GM12864 (cell line): ENCODE data around the gene CABP4.

Experiments
- DNase-seq: peaks from one replicate; pipeline ENCODE4 v3.0.0-alpha.2; 2011; ENCODE audit warnings: low read depth
- H3K4me3 ChIP-seq: 2 replicates; pipeline ENCODE4 v1.5.1; 2011; ENCODE audit warnings: mild to moderate bottlenecking, low read depth, low read length, control low read depth
- CTCF ChIP-seq: IDR thresholded peaks from 2 replicates; pipeline ENCODE4 v1.5.1; 2011; ENCODE audit warnings: low read depth, mild to moderate bottlenecking, moderate library complexity, low read length, control low read depth, inconsistent platforms; ENCODE audit errors: missing control alignments

CABP4 gene

DNA sequence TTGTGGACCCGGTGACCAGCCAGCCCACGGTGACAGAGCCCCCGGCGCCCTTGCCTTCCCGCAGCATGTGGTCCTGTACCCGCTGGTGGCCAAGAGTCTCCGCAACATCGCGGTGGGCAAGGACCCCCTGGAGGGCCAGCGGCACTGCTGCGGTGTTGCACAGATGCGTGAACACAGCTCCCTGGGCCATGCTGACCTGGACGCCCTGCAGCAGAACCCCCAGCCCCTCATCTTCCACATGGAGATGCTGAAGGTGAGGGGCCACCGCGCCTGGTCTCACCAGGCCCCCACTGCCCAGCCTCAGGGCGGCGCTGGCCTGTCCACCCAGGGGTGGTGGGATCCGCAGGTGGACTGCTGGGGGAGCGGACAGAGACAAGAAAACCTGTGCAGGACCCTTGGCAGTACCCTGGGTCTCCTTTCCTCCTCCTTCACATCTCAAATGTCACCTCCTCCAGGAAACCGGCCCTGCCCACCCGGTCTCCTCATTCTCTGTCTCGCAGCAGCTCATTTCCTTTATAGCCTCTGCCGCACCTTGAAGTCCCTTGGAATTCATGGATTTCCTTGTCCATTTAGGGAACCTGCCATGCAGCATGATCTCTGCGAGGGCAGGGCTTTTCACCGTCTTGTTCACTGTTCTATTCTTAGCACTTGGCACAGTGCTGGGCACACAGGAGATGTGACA is 34.2 kb downstream of the CABP4 start:
- TF ChIP-seq CTCF, result no peak
- no peak overlapping the region for H3K4me3 ChIP-seq
- DNase-seq, result no peak

- no peak for DNase-seq
- TF ChIP-seq CTCF, result no peak
- H3K4me3 ChIP-seq, result no peak overlapping the region
Measured at GRCh38 chr11:67489885-67490726, 35.0 kb downstream of the CABP4 start.

- TF ChIP-seq CTCF, result no peak
- H3K4me3 ChIP-seq, result no peak overlapping the region
- DNase-seq, result no peak
Measured at GRCh38 chr11:67490727-67491065, 35.5 kb downstream of the CABP4 start.

DNA sequence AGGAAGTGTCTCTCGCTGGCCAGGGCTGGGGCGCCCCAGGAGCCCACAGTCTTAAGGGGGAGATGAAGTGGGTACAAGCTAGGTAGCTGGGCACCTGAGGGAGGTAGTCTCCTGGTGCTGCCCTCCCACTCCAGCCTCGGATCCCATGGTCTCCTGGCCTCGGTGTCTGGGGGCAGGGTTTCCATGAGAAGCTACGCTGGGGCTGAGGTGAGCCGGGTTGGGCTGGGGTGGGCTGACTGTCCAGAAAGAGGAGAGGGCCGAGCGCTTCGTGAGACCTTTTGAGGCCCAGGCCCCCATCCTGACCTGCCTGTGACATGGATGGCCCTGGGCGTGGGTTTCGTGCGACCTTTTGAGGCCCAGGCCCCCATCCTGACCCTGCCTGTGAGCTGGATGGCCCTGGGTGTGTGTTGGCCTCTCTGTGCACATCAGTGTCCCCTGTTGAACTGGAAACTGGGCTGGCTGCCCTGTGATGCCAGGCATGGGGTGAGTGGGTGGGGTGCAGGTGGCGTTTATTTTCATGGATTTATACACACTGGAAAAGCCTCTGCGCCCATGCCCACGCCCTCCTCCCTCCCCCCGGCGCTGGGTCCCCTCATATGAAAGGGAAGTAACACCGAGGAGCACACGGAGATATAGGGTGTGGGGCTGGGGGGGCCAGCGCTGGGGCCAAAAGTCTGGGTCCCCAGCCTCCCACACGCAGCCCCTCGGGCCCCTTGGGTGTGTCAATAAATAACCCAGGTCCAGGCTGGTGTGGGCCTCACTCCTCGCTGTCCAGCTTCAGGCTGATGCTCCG is 36.3 kb downstream of the CABP4 start:
- no peak for DNase-seq
- TF ChIP-seq CTCF, result no peak
- no peak overlapping the region for H3K4me3 ChIP-seq

GRCh38 chr11:67492069-67492727 is 37.0 kb downstream of the CABP4 start:
- no peak overlapping the region for H3K4me3 ChIP-seq
- no peak for TF ChIP-seq CTCF
- DNase-seq, result no peak

DNA sequence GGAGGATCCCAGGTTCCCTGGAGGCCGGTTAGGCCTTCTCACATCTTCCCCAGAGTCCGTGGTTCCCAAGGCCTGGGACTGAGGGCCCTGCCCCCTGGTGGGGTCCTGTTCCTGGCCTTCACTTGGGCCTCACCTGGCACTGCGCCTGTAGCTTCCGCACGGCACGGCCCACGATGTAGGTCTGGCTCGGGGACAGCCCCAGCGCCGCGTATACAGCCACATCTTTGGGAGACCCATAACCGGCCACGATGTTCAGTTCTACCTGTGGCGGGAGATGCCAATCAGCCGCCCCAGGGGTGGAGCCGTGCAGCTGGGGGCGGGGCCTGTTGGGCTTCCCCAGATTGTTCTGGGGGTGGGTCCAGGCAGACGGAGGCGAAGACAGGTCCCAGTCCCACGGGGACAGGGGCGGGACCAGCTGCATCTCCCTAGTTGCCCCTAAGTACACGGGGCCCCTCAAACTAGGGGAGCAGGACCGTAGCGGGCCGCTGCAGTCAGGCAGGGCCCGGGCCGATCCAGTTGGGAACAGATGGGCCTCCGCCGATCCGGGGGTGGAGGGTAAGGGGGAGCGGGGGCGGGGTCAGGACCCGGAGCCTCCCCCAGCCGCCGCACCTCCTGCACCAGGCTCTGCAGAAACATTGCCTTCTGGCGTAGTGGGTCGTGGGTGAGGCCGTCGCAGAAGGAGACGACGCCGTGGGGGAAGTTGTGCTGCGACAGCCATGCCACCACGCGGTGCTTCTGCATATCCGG is 37.8 kb downstream of the CABP4 start:
- no peak for DNase-seq
- H3K4me3 ChIP-seq, result no peak overlapping the region
- TF ChIP-seq CTCF, result no peak
